Endodermal cell (in vitro differentiated cells): ENCODE measurements around the gene TMX1. TPM values are rescaled to one million over a fixed set of nuclear protein-coding genes. Genes with fewer than 3 reads are reported as not detected.
A peak's percentile ranks its signal among the peaks of the same experiment; 100 is the strongest.

ENCODE experiments used
- DNase-seq: peaks from one replicate; pipeline ENCODE4 v3.0.0-alpha.2; 2017
- H3K27ac ChIP-seq: 2 replicates; pipeline ENCODE4 v1.5.1; 2013; ENCODE audit warnings: mild to moderate bottlenecking, low read depth, low read length, moderate library complexity
- H3K27me3 ChIP-seq: 2 replicates; pipeline ENCODE4 v1.6.1; 2013; ENCODE audit warnings: mild to moderate bottlenecking, low read length, moderate library complexity; ENCODE audit not compliant: insufficient read depth, control insufficient read depth, poor library complexity, severe bottlenecking
- H3K36me3 ChIP-seq: 2 replicates; pipeline ENCODE4 v1.7.0; 2013; ENCODE audit warnings: mild to moderate bottlenecking, low read length, moderate library complexity; ENCODE audit not compliant: control insufficient read depth, insufficient read depth
- H3K4me1 ChIP-seq: one replicate; pipeline ENCODE4 v1.7.0; 2013; ENCODE audit warnings: low read length; ENCODE audit not compliant: control insufficient read depth, insufficient read depth
- H3K4me3 ChIP-seq: 2 replicates; pipeline ENCODE4 v1.5.1; 2013; ENCODE audit warnings: mild to moderate bottlenecking, low read length, moderate library complexity
- H3K9ac ChIP-seq: 2 replicates; pipeline ENCODE4 v1.6.1; 2013; ENCODE audit warnings: mild to moderate bottlenecking, low read length, moderate library complexity; ENCODE audit not compliant: poor library complexity, severe bottlenecking; ENCODE audit errors: extremely low read depth
- H3K9me3 ChIP-seq: 2 replicates; pipeline ENCODE4 v1.6.1; 2013; ENCODE audit warnings: mild to moderate bottlenecking, low read length, moderate library complexity; ENCODE audit not compliant: control insufficient read depth
- H3K27ac Mint-ChIP-seq: 2 replicates; pipeline ENCODE4 v1.8.0; 2020; ENCODE audit warnings: mixed read lengths
- H3K27me3 Mint-ChIP-seq: 2 replicates; pipeline ENCODE4 v1.8.0; 2021; ENCODE audit warnings: mild to moderate bottlenecking, mixed read lengths; ENCODE audit not compliant: insufficient read depth
- H3K36me3 Mint-ChIP-seq: 2 replicates; pipeline ENCODE4 v1.8.0; 2020; ENCODE audit warnings: low read depth, mixed read lengths
- H3K4me1 Mint-ChIP-seq: 2 replicates; pipeline ENCODE4 v1.8.0; 2020; ENCODE audit warnings: mixed read lengths
- H3K4me3 Mint-ChIP-seq: 2 replicates; pipeline ENCODE4 v1.8.0; 2020; ENCODE audit warnings: mild to moderate bottlenecking, moderate library complexity, mixed read lengths
- H3K9me3 Mint-ChIP-seq: 2 replicates; pipeline ENCODE4 v1.8.0; 2020; ENCODE audit warnings: mild to moderate bottlenecking, mixed read lengths
- CTCF ChIP-seq: fragments of 200-600 bp; sonication (generic); conservative IDR thresholded peaks from 2 replicates; pipeline ENCODE4 v1.5.0; 2021; ENCODE audit warnings: antibody characterized with exemption, mild to moderate bottlenecking
- WGBS, 2 experiments: methylation state at CpG; one replicate each; pipeline versions ENCODE4 v1.1.5 to v1.1.7; 2013; ENCODE audit warnings: missing lambda C conversion rate in 2 of 2, mixed read lengths in 1 of 2; ENCODE audit not compliant: insufficient coverage in 1 of 2, insufficient read length in 1 of 2; 5-methylcytosine and 5-hydroxymethylcytosine counted together
- total RNA-seq, 2 donors: library from RNA; stranded (reverse); fragmentation: NEBNext Ultra II Directional in 1 of 2; extraction: Animal tissue kit (Norgen Biotek cat#: 25700) in 1 of 2; gene quantifications; 2 replicates in 1 of 2; 3 replicates in 1 of 2; pipeline ENCODE4 v1.2.1, GENCODE V29; 2021

The TMX1 gene
- total RNA-seq, 2 donors from 2014 or later: 28.8 to 36.1 TPM

DNA sequence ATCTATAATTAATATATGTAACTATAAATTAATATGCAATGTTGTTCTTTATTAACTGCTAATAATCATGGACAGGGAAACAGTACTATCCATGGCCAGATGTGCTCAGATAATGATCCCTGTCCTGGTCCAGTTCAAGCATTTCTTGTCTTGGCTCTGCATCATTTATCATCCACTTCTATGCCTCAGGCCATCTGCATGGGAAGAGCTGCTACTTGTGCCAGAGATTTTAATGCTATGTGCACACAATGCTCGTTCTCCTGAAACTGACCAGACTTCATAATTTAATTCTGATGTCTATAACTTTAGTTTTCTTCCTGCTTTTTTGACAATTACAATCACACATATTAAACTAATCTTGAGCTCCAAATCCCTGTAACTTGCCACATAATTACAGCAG, 11.2 kb upstream of the TMX1 start:
- Mint-ChIP-seq H3K4me3 (no peak overlapping the region), H3K36me3 (no peaks in the 10 kb centered on the region), H3K9me3 (peaks cover 1% of the 10 kb centered on the region), H3K27me3 (peaks cover 2% of the 10 kb centered on the region), H3K4me1 (no peaks in the 10 kb centered on the region), H3K27ac (no peak overlapping the region)
- DNase-seq: no peak
- no peaks in the 10 kb centered on the region for H3K27me3 ChIP-seq
- no peak overlapping the region for H3K9ac ChIP-seq
- no peak for TF ChIP-seq CTCF
- 63 to 91% methylated on average over 1 of the region's 1 CpG for WGBS, 2 experiments
- no peaks in the 10 kb centered on the region for H3K4me1 ChIP-seq
- H3K36me3 ChIP-seq: no peaks in the 10 kb centered on the region
- no peak overlapping the region for H3K27ac ChIP-seq
- H3K9me3 ChIP-seq: no peaks in the 10 kb centered on the region
- H3K4me3 ChIP-seq: no peak overlapping the region

DNA sequence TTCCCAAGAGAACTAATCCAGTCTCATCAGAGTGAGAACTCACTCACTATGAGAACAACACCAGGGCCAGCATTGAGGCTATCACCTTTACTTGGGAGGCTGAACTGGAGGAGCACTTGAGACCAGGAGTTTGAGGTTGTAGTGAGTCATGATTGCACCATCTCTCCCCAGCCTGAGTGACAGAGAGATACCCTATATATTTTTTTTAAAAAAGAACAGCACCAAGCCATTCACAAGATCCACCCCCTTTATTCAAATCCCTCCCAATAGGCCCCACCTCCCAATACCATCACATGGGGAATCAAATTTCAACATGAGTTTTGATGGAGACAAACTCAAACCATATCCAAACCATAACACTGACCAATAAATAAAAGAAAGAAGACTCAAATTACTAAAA, 3.7 kb upstream of the TMX1 start:
- H3K36me3 Mint-ChIP-seq: no peaks in the 10 kb centered on the region
- Histone ChIP-seq H3K4me1 (peaks cover under 1% of the 10 kb centered on the region), H3K9me3 (no peaks in the 10 kb centered on the region), H3K36me3 (no peaks in the 10 kb centered on the region), H3K27me3 (no peaks in the 10 kb centered on the region), H3K4me3 (no peak overlapping the region), H3K27ac (no peak overlapping the region), H3K9ac (no peak overlapping the region)
- H3K27ac Mint-ChIP-seq: no peak overlapping the region
- H3K9me3 Mint-ChIP-seq: no peaks in the 10 kb centered on the region
- H3K27me3 Mint-ChIP-seq: peaks cover under 1% of the 10 kb centered on the region
- no peak for DNase-seq
- H3K4me1 Mint-ChIP-seq: no peaks in the 10 kb centered on the region
- no peak overlapping the region for H3K4me3 Mint-ChIP-seq
- TF ChIP-seq CTCF: no peak

- Histone ChIP-seq H3K9ac (peak overlapping the region; percentile 88), H3K36me3 (peaks cover 22% of the 10 kb centered on the region), H3K4me3 (peak overlapping the region; percentile 98), H3K27me3 (no peaks in the 10 kb centered on the region), H3K27ac (no peak overlapping the region), H3K4me1 (peaks cover 2% of the 10 kb centered on the region), H3K9me3 (no peaks in the 10 kb centered on the region)
- Mint-ChIP-seq H3K4me3 (no peak overlapping the region), H3K36me3 (peaks cover 16% of the 10 kb centered on the region), H3K27ac (no peak overlapping the region), H3K4me1 (peaks cover 18% of the 10 kb centered on the region), H3K9me3 (no peaks in the 10 kb centered on the region), H3K27me3 (no peaks in the 10 kb centered on the region)
- TF ChIP-seq CTCF: no peak
- DNase-seq: no peak
- 10% methylated on average over 8 of the region's 10 CpGs; no CpG with 5 or more reads in 1 of the 2 experiments for WGBS, 2 experiments
Observed at GRCh38 chr14:51240804-51241380, 845 bp downstream of the TMX1 start.
